OCI-LY7 (cell line): Measurements from ENCODE around the gene ARL15. TPM values are rescaled to one million over a fixed set of nuclear protein-coding genes. Genes with fewer than 3 reads are reported as not detected.

Experiments used
- BruUV-seq: library from RNA; stranded (reverse); fragments of 400-500 nt; replicated peaks from 2 replicates; lab custom pipeline; 2021; lab: Mats Ljungman, UMichigan
- CTCF ChIA-PET: fragments of 300-600 bp; sonication (Branson Sonifier 250); formaldehyde crosslinking; loops from one replicate; lab custom pipeline; 2022; ENCODE audit warnings: antibody characterized with exemption; ENCODE audit not compliant: unreplicated experiment; lab: Charles Lee
- POLR2A ChIA-PET: fragments of 300-600 bp; sonication (Branson Sonifier 250); formaldehyde crosslinking; loops from one replicate; lab custom pipeline; 2022; ENCODE audit warnings: antibody characterized with exemption; lab: Charles Lee
- DNase-seq: peaks from one replicate; pipeline ENCODE4 v3.0.0-alpha.2; 2015; ENCODE audit warnings: low spot score
- H2AFZ ChIP-seq: fragments of 200-600 bp; sonication (generic), shearing (Covaris generic); 2 replicates; pipeline ENCODE4 v1.6.1; 2014; ENCODE audit warnings: mild to moderate bottlenecking, antibody characterized with exemption, low read length, moderate library complexity
- H3K27ac ChIP-seq: fragments of 200-600 bp; sonication (generic); 2 replicates; pipeline ENCODE4 v1.5.1; 2014; ENCODE audit warnings: mixed run types, low read depth, mild to moderate bottlenecking, moderate library complexity, low read length, inconsistent platforms; ENCODE audit not compliant: poor library complexity, severe bottlenecking
- H3K36me3 ChIP-seq: fragments of 200-600 bp; sonication (generic); 2 replicates; pipeline ENCODE4 v1.6.1; 2014; ENCODE audit warnings: mild to moderate bottlenecking, antibody characterized with exemption, low read length, moderate library complexity, mixed read lengths; ENCODE audit not compliant: insufficient read depth
- H3K4me1 ChIP-seq: fragments of 200-600 bp; sonication (generic); 2 replicates; pipeline ENCODE4 v1.5.1; 2014; ENCODE audit warnings: mild to moderate bottlenecking, low read length; ENCODE audit not compliant: insufficient read depth, poor library complexity, severe bottlenecking
- H3K4me2 ChIP-seq: fragments of 200-600 bp; sonication (generic); 2 replicates; pipeline ENCODE4 v1.6.1; 2014; ENCODE audit warnings: mild to moderate bottlenecking, low read length
- H3K4me3 ChIP-seq: fragments of 200-600 bp; sonication (generic); 2 replicates; pipeline ENCODE4 v1.5.1; 2014; ENCODE audit warnings: mild to moderate bottlenecking, low read depth, low read length; ENCODE audit not compliant: poor library complexity, severe bottlenecking
- H3K79me2 ChIP-seq: fragments of 200-600 bp; sonication (generic); 2 replicates; pipeline ENCODE4 v1.6.1; 2016; ENCODE audit warnings: low read depth, mild to moderate bottlenecking, low read length, moderate library complexity, mixed read lengths; ENCODE audit not compliant: insufficient read depth
- H3K9me2 ChIP-seq: fragments of 200-600 bp; sonication (generic); 2 replicates; pipeline ENCODE4 v1.6.1; 2016; ENCODE audit warnings: mild to moderate bottlenecking, low read length, mixed read lengths; ENCODE audit not compliant: insufficient read depth
- H3K9me3 ChIP-seq: fragments of 200-600 bp; sonication (generic); 2 replicates; pipeline ENCODE4 v1.6.1; 2014; ENCODE audit warnings: mild to moderate bottlenecking, mixed run types, low read length, mixed read lengths
- H4K20me1 ChIP-seq: fragments of 200-600 bp; sonication (generic); 2 replicates; pipeline ENCODE4 v1.6.1; 2014; ENCODE audit warnings: mild to moderate bottlenecking, antibody characterized with exemption, low read length, moderate library complexity, mixed read lengths; ENCODE audit not compliant: insufficient read depth
- EZH2phosphoT487 ChIP-seq: fragments of 200-600 bp; sonication (generic); IDR thresholded peaks from 2 replicates; pipeline ENCODE4 v1.6.1; 2018; ENCODE audit warnings: low read depth, borderline replicate concordance, mild to moderate bottlenecking, mixed run types, antibody characterized with exemption, low read length, moderate library complexity, mixed read lengths
- intact Hi-C: fragments of 100-400 bp; cut with micrococcal nuclease; formaldehyde crosslinking; loops from one replicate; pipeline ENCODE4 v1.10.0; 2022; ENCODE audit not compliant: unreplicated experiment
- total RNA-seq, 2 experiments: library from RNA; depleted of rRNA in 1 of 2; stranded (reverse); fragments of >200 nt in 1 of 2; shearing (Covaris generic) in 1 of 2; gene quantifications; 2 replicates each; pipeline ENCODE4 v1.2.3, GENCODE V29; 2014 to 2022
- TF ChIP-seq, protein P1 (sequence below): fragments of 200-600 bp; sonication (generic); conservative IDR thresholded peaks from 2 replicates; pipeline ENCODE4 v1.5.1; 2014; ENCODE audit warnings: mild to moderate bottlenecking, antibody characterized with exemption, low read length, moderate library complexity, mixed read lengths

Gene ARL15
- total RNA-seq, 2 experiments from 2014 or later: 18.8 to 24.4 TPM

DNA sequence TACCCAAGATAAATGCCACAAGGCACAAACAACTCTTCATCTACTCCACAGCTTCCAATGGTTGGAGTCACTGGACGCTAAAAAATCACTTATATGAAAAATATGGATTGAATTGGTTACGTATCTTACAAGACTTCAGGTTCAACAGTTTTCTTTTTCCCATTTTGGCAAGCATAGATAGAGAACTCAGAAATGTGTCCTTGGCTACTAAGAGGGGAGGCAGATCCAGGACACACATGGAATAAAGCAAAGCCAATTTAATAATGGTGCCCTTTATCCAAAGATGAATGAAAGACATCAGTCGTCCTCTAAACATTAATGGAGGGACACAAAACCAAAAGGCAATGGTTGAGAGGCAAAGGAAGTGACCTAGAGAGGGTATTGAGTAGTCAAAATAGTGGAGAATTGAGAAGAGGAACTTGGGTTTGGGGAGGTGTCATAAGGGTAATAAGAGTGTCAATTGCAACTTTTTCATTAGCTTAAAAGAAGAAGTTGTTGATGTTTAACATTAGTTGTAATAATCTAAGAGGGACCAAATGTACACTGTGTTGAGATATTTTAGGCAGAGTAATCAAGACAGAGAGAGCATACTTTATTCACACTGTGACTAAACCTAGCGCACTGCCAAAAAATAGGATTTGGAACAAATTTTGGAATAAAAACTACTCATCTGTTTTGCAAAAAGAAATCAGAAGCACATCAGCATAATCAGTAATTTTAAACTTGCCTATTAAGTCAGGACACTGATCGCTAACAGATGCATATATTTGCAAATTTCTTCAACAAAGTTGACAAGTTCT lies 308.2 kb downstream of the ARL15 start:
- no peaks in the 10 kb centered on the region for H3K36me3 ChIP-seq
- H3K27ac ChIP-seq: no peak overlapping the region
- POLR2A ChIA-PET: no interaction called here
- H2AFZ ChIP-seq: no peak overlapping the region
- H3K9me3 ChIP-seq: no peaks in the 10 kb centered on the region
- no peak for DNase-seq
- no peak for TF ChIP-seq EZH2phosphoT487
- TF ChIP-seq, protein P1, sequence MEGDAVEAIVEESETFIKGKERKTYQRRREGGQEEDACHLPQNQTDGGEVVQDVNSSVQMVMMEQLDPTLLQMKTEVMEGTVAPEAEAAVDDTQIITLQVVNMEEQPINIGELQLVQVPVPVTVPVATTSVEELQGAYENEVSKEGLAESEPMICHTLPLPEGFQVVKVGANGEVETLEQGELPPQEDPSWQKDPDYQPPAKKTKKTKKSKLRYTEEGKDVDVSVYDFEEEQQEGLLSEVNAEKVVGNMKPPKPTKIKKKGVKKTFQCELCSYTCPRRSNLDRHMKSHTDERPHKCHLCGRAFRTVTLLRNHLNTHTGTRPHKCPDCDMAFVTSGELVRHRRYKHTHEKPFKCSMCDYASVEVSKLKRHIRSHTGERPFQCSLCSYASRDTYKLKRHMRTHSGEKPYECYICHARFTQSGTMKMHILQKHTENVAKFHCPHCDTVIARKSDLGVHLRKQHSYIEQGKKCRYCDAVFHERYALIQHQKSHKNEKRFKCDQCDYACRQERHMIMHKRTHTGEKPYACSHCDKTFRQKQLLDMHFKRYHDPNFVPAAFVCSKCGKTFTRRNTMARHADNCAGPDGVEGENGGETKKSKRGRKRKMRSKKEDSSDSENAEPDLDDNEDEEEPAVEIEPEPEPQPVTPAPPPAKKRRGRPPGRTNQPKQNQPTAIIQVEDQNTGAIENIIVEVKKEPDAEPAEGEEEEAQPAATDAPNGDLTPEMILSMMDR: no peak
- intact Hi-C loops: no loop called here
- BruUV-seq: no TSS peak
- no peaks in the 10 kb centered on the region for H4K20me1 ChIP-seq
- no peaks in the 10 kb centered on the region for H3K4me1 ChIP-seq
- H3K79me2 ChIP-seq: no peaks in the 10 kb centered on the region
- H3K9me2 ChIP-seq: no peaks in the 10 kb centered on the region
- H3K4me3 ChIP-seq: no peak overlapping the region
- H3K4me2 ChIP-seq: no peak overlapping the region
- CTCF ChIA-PET: no interaction called here

DNA sequence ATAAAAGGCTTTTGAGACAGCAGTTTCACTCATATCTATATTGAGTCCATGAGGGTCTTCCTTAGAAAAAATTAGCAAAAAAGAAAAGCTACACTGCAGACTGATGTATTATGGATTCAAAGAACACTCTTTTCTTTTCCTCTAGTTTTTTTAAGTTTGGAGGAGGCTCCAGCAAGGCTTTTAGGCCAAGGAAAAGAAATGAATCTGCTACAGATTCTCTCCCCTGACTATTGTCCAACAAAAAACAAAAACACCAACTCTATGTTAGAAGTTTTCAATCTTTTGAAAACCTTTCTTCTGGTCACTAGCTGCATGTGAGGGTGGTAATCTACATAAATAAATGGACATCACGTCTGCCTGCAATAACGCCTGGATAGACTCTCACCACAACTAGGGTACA lies 310.4 kb downstream of the ARL15 start:
- no peak overlapping the region for H3K27ac ChIP-seq
- no peak overlapping the region for H3K4me2 ChIP-seq
- H3K79me2 ChIP-seq: no peaks in the 10 kb centered on the region
- no peak for DNase-seq
- TF ChIP-seq, protein P1: no peak
- no peak for TF ChIP-seq EZH2phosphoT487
- H3K4me3 ChIP-seq: no peak overlapping the region
- no peaks in the 10 kb centered on the region for H3K9me2 ChIP-seq
- no peaks in the 10 kb centered on the region for H3K4me1 ChIP-seq
- H3K36me3 ChIP-seq: no peaks in the 10 kb centered on the region
- no TSS peak for BruUV-seq
- no peaks in the 10 kb centered on the region for H3K9me3 ChIP-seq
- intact Hi-C loops: no loop called here
- ChIA-PET POLR2A (interaction anchor here (0.5 to 0.6 kb wide), 2 partner anchors 24 to 76 kb away, joined by 3 read pairs; no protein-coding TSS in a partner anchor), CTCF (no interaction called here)
- no peak overlapping the region for H2AFZ ChIP-seq
- no peaks in the 10 kb centered on the region for H4K20me1 ChIP-seq
